IPS DF 19.7 (cell line): ENCODE data around the gene ZC3H4.

Experiments used
- DNase-seq: peaks from one replicate; pipeline ENCODE4 v3.0.0-alpha.2; 2013; ENCODE audit warnings: low read depth, low spot score

Gene ZC3H4

GRCh38 chr19:47021536-47022139, 91.9 kb downstream of the ZC3H4 start:
- DNase-seq = no peak

GRCh38 chr19:47020992-47021496, 92.5 kb downstream of the ZC3H4 start:
- no peak for DNase-seq

GRCh38 chr19:47020132-47020805, 93.3 kb downstream of the ZC3H4 start:
- no peak for DNase-seq

- DNase-seq = no peak
Measured at GRCh38 chr19:47019431-47020041, 94.0 kb downstream of the ZC3H4 start, which contains the start of gene NPAS1. NPAS1 (plus strand) TSS chr19:47019837; CDS start chr19:47021048, 1,211 bp downstream.

GRCh38 chr19:47018923-47019322, 94.7 kb downstream of the ZC3H4 start:
- DNase-seq = no peak
